Stimulated activated CD4-positive, alpha-beta T cell treated with anti-CD3 and anti-CD28 coated beads, Interleukin-1b, Interleukin-23, amount 100 ng/mL, for 4 hours (primary cell): Measurements from ENCODE around the gene OR51A7.
"Not testable (repeated sequence)": the region's sequence is repeated elsewhere in the genome, so short reads cannot be mapped to it uniquely, and the experiment has no call there.

Source experiments
- DNase-seq, 2 donors: peaks; one replicate each; pipeline ENCODE4 v3.0.0-alpha.2; 2020; ENCODE audit warnings: low read depth in 2 of 2

The OR51A7 gene

DNA sequence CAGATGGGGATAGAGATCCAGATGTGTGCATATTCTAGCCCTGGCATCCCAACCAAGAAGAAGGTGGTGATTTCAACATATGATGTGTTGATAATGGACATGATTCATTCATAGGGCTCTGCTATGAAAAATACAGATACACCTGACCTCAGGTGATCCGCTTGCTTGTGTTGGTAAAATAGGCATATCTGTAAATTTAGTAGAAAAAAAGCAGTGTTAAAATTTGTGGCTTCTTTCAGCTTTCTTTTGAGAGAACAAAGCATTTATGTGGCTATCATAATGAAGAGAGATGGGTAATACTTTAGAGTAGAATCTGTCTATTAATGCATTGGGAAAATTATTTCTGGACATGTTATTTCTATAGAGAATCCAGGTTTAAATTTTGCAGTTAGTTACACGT is 52.0 kb downstream of the OR51A7 start, which contains the start of gene OR51A2:
TSS of gene OR51A2 (minus strand) at position 101 of the 400 bp plus-strand sequence. CDS start at position 101, 0 bp downstream.
- DNase-seq: not testable (repeated sequence)

DNA sequence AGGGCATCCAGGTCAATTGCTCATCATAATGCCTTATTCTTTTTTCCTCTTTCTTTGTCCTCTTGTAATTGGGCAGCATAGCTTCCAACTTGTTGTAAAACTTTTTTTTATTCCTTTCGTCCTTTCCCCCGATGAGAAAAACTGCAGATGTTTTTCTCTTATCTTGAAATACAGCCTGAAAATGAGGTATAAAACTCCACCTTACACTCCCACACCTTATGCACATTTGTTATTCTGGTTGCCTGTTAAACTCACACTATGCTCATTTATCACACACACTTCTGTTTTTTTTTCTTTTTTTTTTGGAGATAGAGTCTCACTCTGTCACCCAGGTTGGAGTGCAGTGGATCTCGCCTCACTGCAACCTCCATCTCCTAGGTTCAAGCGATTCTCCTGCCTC is 53.8 kb downstream of the OR51A7 start:
- DNase-seq: no peak
